ENCODE data around the gene CCDC187.
A peak's percentile ranks its signal among the peaks of the same experiment; 100 is the strongest.

The CCDC187 gene

GRCh38 chr9:136314944-136315343 lies 11.1 kb upstream of the CCDC187 start:
- peaks cover 0 to 11% (median 6%) of the 10 kb centered on the region in 3 donors for H3K9me3 ChIP-seq
- peaks cover 0 to 29% of the 10 kb centered on the region in 2 donors for H3K27me3 ChIP-seq
- H3K27ac ChIP-seq = no peak overlapping the region
- H3K4me3 ChIP-seq = no peak overlapping the region
- no peaks in the 10 kb centered on the region for H3K36me3 ChIP-seq
- no peak for TF ChIP-seq CTCF (IDR thresholded peaks at IDR 0.05)
- DNase-seq = no peak
- H3K4me1 ChIP-seq = no peaks in the 10 kb centered on the region
- intact Hi-C loops (cut with DNase I; ENCODE audit: low total_unique reads) = no loop called here

- intact Hi-C loops (cut with DNase I; ENCODE audit: low total_unique reads) = no loop called here
- peaks cover 0 to 38% of the 10 kb centered on the region in 2 donors for H3K27me3 ChIP-seq
- no peaks in the 10 kb centered on the region for H3K4me1 ChIP-seq
- H3K36me3 ChIP-seq = no peaks in the 10 kb centered on the region
- no peak for DNase-seq
- peaks cover 0 to 11% (median 6%) of the 10 kb centered on the region in 3 donors for H3K9me3 ChIP-seq
- TF ChIP-seq CTCF (IDR thresholded peaks at IDR 0.05) = no peak
- H3K4me3 ChIP-seq = no peak overlapping the region
- no peak overlapping the region for H3K27ac ChIP-seq
Measured at GRCh38 chr9:136314056-136314416, 10.1 kb upstream of the CCDC187 start.

DNA sequence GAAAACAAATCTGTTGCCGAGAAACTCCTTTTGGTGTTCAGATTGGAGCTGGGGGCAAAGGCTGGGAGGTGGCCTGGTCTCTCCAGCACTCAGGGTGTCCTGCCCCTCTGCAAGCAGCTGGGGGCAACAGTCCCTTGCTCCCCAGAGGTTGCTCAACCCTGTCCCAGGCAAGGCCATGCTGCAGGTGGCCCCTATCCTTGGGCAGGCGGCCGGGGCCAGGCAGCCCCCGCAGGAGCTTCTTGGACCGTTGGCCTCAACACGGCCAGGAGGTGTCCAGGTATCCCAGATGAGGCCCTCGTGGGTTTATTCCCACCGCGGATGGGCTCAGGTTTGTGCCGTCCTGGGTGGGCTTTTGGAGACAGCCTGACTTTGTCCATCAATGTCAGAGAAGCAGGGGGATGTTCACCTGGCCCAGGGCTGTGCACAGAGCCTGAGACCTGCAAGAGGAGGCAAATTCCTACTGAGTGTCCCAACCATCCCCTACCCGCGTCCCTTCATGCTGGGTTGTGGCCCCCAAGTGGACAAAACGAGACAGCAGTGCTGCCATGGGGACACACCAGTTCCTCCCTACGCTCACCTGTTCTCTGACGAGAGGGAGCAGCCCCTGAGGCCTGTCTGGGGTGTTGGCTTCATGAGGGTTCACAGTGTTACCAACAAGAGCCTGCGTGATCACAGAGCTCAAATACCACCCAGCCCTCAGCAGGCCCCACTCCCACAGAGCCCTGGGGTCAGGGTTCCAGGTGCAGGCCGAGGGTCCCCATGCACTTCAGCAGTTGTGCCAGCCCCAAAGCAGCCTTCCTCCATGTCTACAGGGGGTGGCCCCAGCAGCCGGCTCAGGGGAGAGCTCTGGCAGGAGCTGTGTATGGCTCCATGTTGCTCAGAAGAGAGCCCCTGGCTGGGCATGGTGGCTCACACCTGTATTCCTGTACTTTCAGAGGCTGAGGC lies 9.5 kb upstream of the CCDC187 start:
- Histone ChIP-seq H3K36me3 (no peaks in the 10 kb centered on the region), H3K9me3 (peaks cover 0 to 11% (median 6%) of the 10 kb centered on the region in 3 donors), H3K4me3 (no peak overlapping the region), H3K27me3 (peaks cover 0 to 42% of the 10 kb centered on the region in 2 donors), H3K27ac (no peak overlapping the region), H3K4me1 (no peaks in the 10 kb centered on the region)
- TF ChIP-seq CTCF (IDR thresholded peaks at IDR 0.05) = no peak
- DNase-seq = no peak
- intact Hi-C loops (cut with DNase I; ENCODE audit: low total_unique reads) = no loop called here

DNA sequence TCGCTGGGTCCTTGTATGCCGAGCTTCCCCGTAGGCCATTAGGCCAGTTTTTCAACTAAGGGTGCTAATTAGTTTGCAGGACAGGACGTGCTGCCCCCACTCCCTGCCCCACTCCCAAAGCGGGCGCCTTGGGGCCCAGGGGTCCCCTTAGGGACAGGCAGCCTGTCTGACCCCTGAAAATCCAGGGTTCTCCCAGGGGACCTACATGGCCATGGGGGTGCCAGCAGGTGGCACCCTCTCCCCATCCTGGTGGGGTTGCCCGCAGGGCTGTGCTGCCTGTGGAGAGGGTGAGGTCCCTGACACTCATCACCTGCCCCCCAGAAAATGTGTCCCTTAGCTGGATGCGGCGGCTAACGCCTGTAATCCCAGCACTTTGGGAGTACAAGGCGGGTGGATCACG lies 8.5 kb upstream of the CCDC187 start:
- no peak for DNase-seq
- peaks cover 0 to 49% of the 10 kb centered on the region in 2 donors for H3K27me3 ChIP-seq
- no peaks in the 10 kb centered on the region for H3K36me3 ChIP-seq
- H3K27ac ChIP-seq = no peak overlapping the region
- H3K9me3 ChIP-seq = peaks cover 0 to 11% (median 6%) of the 10 kb centered on the region in 3 donors
- no peak overlapping the region for H3K4me3 ChIP-seq
- no peaks in the 10 kb centered on the region for H3K4me1 ChIP-seq
- intact Hi-C loops (cut with DNase I; ENCODE audit: low total_unique reads) = no loop called here
- TF ChIP-seq CTCF (IDR thresholded peaks at IDR 0.05) = peak; percentile 35 to 44

GRCh38 chr9:136312009-136312375 lies 8.1 kb upstream of the CCDC187 start:
- no peak overlapping the region for H3K27ac ChIP-seq
- no peak for DNase-seq
- no peaks in the 10 kb centered on the region for H3K36me3 ChIP-seq
- H3K4me1 ChIP-seq = no peaks in the 10 kb centered on the region
- no peak overlapping the region for H3K4me3 ChIP-seq
- H3K9me3 ChIP-seq = peaks cover 0 to 11% (median 6%) of the 10 kb centered on the region in 3 donors
- intact Hi-C loops (cut with DNase I; ENCODE audit: low total_unique reads) = no loop called here
- peaks cover 0 to 53% of the 10 kb centered on the region in 2 donors for H3K27me3 ChIP-seq
- TF ChIP-seq CTCF (IDR thresholded peaks at IDR 0.05) = no peak
